Measurements from ENCODE around the gene HECTD3. TPM values are rescaled to one million over a fixed set of nuclear protein-coding genes. Genes with fewer than 3 reads are reported as not detected.

Gene HECTD3
- total and polyA plus RNA-seq, 9 of the 15 experiments (the other 6 are each of a cell fraction or from before 2014, with no cell fraction given), result 6.3 to 50.8 (median 18.9) TPM

- Histone ChIP-seq H2AFZ (ENCODE audit: low read depth, low read length) (no peak overlapping the region), H3K79me2 (ENCODE audit: control insufficient read depth, insufficient read depth, low read length) (no peaks in the 10 kb centered on the region), H3K27me3 (ENCODE audit: control insufficient read depth in 2 of 2, insufficient read depth in 2 of 2, low read length in 2 of 2) (peaks cover 0 to 4% of the 10 kb centered on the region in 2 experiments; a peak in 1 of 5 replicates), H3K4me3 (no peak overlapping the region), H3K9me3 (replicated peaks; ENCODE audit: control insufficient read depth, insufficient read depth, low read depth, low read length) (no peaks in the 10 kb centered on the region), H3K4me1 (replicated peaks in 1 of 2; ENCODE audit: control insufficient read depth in 2 of 2, insufficient read depth in 2 of 2, low read length in 2 of 2) (peaks cover 35 to 38% of the 10 kb centered on the region in 2 experiments), H3K27ac (ENCODE audit: extremely low read depth, low read depth, low read length) (no peak overlapping the region), H3K9ac (ENCODE audit: insufficient read depth in 1 of 2, low read depth in 2 of 2, low read length in 2 of 2) (peak overlapping the region in 1 of 2 experiments; percentile 15; a peak in 1 of 4 replicates), H4K20me1 (replicated peaks; ENCODE audit: control insufficient read depth, insufficient read depth, low read length) (0 out of 2 replicates have a peak, but pooled peaks cover 4% of the 10 kb centered on the region), H3K36me3 (ENCODE audit: control insufficient read depth, insufficient read depth, low read length) (no peaks in the 10 kb centered on the region), H3K4me2 (ENCODE audit: insufficient read depth, low read length) (peak overlapping the region; percentile 22; the same call in 1 of the 2 replicates), H3K9me1 (ENCODE audit: control insufficient read depth, insufficient read depth, low read length) (no peaks in the 10 kb centered on the region)
- ATAC-seq (peak; percentile 87), DNase-seq (ENCODE audit: extremely low read depth in 1 of 4, low spot score in 3 of 4) (peak; percentile 84 to 94 (median 86)), FAIRE-seq (peak; percentile 87)
- in situ Hi-C loops (cut with MboI) (no loop called here), intact Hi-C loops (cut with micrococcal nuclease) (no loop called here)
- ChIA-PET CTCF (ENCODE audit: low intra/inter-chr PET ratio) (no interaction called here), POLR2A (interaction anchor here (0.6 to 1.0 kb wide), 6 partner anchors 9 to 1831 kb away, joined by 3 to 5 read pairs (median 3); partner anchors contain the start of gene UROD)
- WGBS (ENCODE audit: insufficient coverage, low coverage, missing lambda C conversion rate), result under 1% methylated on average over 8 of the region's 8 CpGs
- BruUV-seq (replicated peaks), result no TSS peak
- TF ChIP-seq ARNT (IDR thresholded peaks at IDR 0.05), result peak in 1 of 2 experiments; percentile 92; a peak in 2 of 4 replicates
- TF ChIP-seq EGR1 (conservative IDR thresholded peaks at IDR 0.05), result no peak; the same call in 1 of the 2 replicates
- TF ChIP-seq MYNN (IDR thresholded peaks at IDR 0.05), result peak; percentile 79; the same call in 1 of the 2 replicates
- TF ChIP-seq MYNN (CRISPR knock-in tag; IDR thresholded peaks at IDR 0.05), result no peak
- TF ChIP-seq, protein P1, sequence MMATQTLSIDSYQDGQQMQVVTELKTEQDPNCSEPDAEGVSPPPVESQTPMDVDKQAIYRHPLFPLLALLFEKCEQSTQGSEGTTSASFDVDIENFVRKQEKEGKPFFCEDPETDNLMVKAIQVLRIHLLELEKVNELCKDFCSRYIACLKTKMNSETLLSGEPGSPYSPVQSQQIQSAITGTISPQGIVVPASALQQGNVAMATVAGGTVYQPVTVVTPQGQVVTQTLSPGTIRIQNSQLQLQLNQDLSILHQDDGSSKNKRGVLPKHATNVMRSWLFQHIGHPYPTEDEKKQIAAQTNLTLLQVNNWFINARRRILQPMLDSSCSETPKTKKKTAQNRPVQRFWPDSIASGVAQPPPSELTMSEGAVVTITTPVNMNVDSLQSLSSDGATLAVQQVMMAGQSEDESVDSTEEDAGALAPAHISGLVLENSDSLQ (IDR thresholded peaks at IDR 0.05), result peak; percentile 67
- peak; percentile 89 for TF ChIP-seq STAT5A (IDR thresholded peaks at IDR 0.05; ENCODE audit: borderline replicate concordance, low read length)
- TF ChIP-seq TEAD4 (IDR thresholded peaks at IDR 0.05; ENCODE audit: low read length), result peak; percentile 99
- TF ChIP-seq TEAD4 (CRISPR knock-in tag; IDR thresholded peaks at IDR 0.05; ENCODE audit: borderline replicate concordance), result no peak
- TF ChIP-seq VEZF1 (CRISPR knock-in tag; IDR thresholded peaks at IDR 0.05), result peak; percentile 40; the same call in 1 of the 2 replicates
- TF ChIP-seq, protein P2, sequence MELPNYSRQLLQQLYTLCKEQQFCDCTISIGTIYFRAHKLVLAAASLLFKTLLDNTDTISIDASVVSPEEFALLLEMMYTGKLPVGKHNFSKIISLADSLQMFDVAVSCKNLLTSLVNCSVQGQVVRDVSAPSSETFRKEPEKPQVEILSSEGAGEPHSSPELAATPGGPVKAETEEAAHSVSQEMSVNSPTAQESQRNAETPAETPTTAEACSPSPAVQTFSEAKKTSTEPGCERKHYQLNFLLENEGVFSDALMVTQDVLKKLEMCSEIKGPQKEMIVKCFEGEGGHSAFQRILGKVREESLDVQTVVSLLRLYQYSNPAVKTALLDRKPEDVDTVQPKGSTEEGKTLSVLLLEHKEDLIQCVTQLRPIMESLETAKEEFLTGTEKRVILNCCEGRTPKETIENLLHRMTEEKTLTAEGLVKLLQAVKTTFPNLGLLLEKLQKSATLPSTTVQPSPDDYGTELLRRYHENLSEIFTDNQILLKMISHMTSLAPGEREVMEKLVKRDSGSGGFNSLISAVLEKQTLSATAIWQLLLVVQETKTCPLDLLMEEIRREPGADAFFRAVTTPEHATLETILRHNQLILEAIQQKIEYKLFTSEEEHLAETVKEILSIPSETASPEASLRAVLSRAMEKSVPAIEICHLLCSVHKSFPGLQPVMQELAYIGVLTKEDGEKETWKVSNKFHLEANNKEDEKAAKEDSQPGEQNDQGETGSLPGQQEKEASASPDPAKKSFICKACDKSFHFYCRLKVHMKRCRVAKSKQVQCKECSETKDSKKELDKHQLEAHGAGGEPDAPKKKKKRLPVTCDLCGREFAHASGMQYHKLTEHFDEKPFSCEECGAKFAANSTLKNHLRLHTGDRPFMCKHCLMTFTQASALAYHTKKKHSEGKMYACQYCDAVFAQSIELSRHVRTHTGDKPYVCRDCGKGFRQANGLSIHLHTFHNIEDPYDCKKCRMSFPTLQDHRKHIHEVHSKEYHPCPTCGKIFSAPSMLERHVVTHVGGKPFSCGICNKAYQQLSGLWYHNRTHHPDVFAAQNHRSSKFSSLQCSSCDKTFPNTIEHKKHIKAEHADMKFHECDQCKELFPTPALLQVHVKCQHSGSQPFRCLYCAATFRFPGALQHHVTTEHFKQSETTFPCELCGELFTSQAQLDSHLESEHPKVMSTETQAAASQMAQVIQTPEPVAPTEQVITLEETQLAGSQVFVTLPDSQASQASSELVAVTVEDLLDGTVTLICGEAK (IDR thresholded peaks at IDR 0.05), result no peak
- TF ChIP-seq, protein P2 (CRISPR knock-in tag; IDR thresholded peaks at IDR 0.05), result no peak
Measured at GRCh38 chr1:45038661-45039364, 27.7 kb upstream of the HECTD3 start.
